Measurements from ENCODE around the gene ZMIZ1. TPM values are rescaled to one million over a fixed set of nuclear protein-coding genes. Genes with fewer than 3 reads are reported as not detected.

Gene ZMIZ1
- polyA plus RNA-seq, 1 donor from 2014 or later = 26.8 TPM

DNA sequence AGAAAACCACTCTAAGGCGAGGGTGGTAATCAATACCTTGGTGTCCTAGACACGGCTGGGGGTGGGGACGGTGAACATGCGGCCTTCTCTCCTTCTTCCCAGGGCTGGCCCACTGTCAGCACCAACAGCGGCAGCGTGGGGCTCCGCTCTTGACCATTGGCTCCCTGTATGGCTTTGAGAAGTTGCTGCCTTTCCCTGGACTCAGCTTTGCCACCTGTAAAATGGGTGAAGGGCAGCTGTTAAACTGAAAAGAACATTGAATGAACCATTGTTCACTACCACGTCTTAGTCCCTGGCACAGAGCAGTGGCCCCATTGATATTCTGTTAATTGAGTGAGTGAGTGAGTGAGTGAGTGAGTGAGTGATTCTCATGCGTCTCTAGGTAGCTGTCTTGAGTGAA lies 95.3 kb downstream of the ZMIZ1 start:
- Histone ChIP-seq H3F3A (ENCODE audit: insufficient read depth, low read length, poor library complexity, severe bottlenecking) (no peaks in the 10 kb centered on the region), H3K4me3 (ENCODE audit: low read length) (no peak overlapping the region), H2AFZ (ENCODE audit: low read depth, low read length) (no peak overlapping the region), H3K9me3 (ENCODE audit: low read length) (no peaks in the 10 kb centered on the region), H3K4me2 (ENCODE audit: low read length) (no peak overlapping the region), H3K9ac (ENCODE audit: low read length) (no peak overlapping the region), H3K27ac (ENCODE audit: low read length) (no peak overlapping the region), H3K36me3 (ENCODE audit: insufficient read depth, low read length) (no peaks in the 10 kb centered on the region), H3K79me2 (replicated peaks; ENCODE audit: insufficient read depth, low read length) (no peaks in the 10 kb centered on the region), H3K27me3 (ENCODE audit: insufficient read depth, low read depth, low read length) (no peaks in the 10 kb centered on the region), H3K9me2 (ENCODE audit: insufficient read depth, low read length) (no peaks in the 10 kb centered on the region), H4K20me1 (ENCODE audit: insufficient read depth) (peaks cover 9% of the 10 kb centered on the region)
- no peak for TF ChIP-seq TAF1 (IDR thresholded peaks at IDR 0.05; ENCODE audit: low read depth)
- TF ChIP-seq SMC3 (conservative IDR thresholded peaks at IDR 0.05; ENCODE audit: poor library complexity) = no peak
- TF ChIP-seq, protein P1, sequence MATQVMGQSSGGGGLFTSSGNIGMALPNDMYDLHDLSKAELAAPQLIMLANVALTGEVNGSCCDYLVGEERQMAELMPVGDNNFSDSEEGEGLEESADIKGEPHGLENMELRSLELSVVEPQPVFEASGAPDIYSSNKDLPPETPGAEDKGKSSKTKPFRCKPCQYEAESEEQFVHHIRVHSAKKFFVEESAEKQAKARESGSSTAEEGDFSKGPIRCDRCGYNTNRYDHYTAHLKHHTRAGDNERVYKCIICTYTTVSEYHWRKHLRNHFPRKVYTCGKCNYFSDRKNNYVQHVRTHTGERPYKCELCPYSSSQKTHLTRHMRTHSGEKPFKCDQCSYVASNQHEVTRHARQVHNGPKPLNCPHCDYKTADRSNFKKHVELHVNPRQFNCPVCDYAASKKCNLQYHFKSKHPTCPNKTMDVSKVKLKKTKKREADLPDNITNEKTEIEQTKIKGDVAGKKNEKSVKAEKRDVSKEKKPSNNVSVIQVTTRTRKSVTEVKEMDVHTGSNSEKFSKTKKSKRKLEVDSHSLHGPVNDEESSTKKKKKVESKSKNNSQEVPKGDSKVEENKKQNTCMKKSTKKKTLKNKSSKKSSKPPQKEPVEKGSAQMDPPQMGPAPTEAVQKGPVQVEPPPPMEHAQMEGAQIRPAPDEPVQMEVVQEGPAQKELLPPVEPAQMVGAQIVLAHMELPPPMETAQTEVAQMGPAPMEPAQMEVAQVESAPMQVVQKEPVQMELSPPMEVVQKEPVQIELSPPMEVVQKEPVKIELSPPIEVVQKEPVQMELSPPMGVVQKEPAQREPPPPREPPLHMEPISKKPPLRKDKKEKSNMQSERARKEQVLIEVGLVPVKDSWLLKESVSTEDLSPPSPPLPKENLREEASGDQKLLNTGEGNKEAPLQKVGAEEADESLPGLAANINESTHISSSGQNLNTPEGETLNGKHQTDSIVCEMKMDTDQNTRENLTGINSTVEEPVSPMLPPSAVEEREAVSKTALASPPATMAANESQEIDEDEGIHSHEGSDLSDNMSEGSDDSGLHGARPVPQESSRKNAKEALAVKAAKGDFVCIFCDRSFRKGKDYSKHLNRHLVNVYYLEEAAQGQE (IDR thresholded peaks at IDR 0.05; ENCODE audit: borderline replicate concordance) = no peak
- no peak for TF ChIP-seq RAD21 (conservative IDR thresholded peaks at IDR 0.05)
- TF ChIP-seq POLR2AphosphoS5 (IDR thresholded peaks at IDR 0.05) = no peak
- TF ChIP-seq EP300 (conservative IDR thresholded peaks at IDR 0.05; ENCODE audit: poor library complexity, severe bottlenecking) = no peak
- no peak for TF ChIP-seq CTCF (IDR thresholded peaks at IDR 0.05; ENCODE audit: poor library complexity, severe bottlenecking)
- TF ChIP-seq EZH2 (IDR thresholded peaks at IDR 0.05; ENCODE audit: borderline replicate concordance, insufficient read depth, low read length, poor library complexity, severe bottlenecking) = no peak

DNA sequence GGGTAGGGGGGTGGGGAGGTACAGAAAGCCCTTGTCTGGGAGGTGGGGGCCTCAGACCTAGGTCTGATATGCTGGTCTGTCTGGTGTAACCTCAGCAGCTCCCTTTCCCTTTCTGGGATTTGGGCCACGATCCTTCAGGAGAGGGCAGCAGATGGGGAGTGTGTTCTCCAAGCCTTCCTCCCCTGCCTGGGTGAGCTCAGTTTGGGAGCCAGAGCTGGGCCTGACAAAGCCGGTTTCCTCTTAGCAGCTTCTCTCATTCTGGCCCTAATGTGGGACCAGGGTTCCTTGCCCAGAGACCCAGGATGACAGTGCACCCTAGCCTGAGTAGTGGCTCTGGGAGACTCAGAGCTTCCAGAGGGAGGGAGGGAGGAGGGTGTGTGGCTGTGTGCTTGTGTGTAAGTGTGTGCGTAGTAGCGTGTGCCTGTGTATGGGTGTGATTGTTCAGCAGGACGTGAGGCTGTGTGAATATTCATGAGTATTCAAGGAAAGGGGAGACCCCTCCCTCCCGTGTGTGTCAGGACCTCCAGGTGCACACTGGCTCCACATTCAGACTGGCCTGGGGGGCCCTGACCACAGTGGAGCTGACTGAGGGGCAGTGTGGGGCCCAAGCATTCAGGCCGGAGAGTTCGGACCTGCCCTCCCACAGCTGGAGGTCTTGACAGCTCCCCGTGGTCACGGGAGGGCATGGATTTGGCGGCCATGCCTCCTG lies 96.5 kb downstream of the ZMIZ1 start:
- H3K36me3 ChIP-seq (ENCODE audit: insufficient read depth, low read length) = no peaks in the 10 kb centered on the region
- H2AFZ ChIP-seq (ENCODE audit: low read depth, low read length) = no peak overlapping the region
- H3K4me2 ChIP-seq (ENCODE audit: low read length) = no peak overlapping the region
- no peaks in the 10 kb centered on the region for H3K79me2 ChIP-seq (replicated peaks; ENCODE audit: insufficient read depth, low read length)
- no peaks in the 10 kb centered on the region for H3F3A ChIP-seq (ENCODE audit: insufficient read depth, low read length, poor library complexity, severe bottlenecking)
- no peak overlapping the region for H3K27ac ChIP-seq (ENCODE audit: low read length)
- H3K4me3 ChIP-seq (ENCODE audit: low read length) = no peak overlapping the region
- no peaks in the 10 kb centered on the region for H3K9me3 ChIP-seq (ENCODE audit: low read length)
- TF ChIP-seq RAD21 (conservative IDR thresholded peaks at IDR 0.05) (no peak), SMC3 (conservative IDR thresholded peaks at IDR 0.05; ENCODE audit: poor library complexity) (no peak), EZH2 (IDR thresholded peaks at IDR 0.05; ENCODE audit: borderline replicate concordance, insufficient read depth, low read length, poor library complexity, severe bottlenecking) (no peak), POLR2AphosphoS5 (IDR thresholded peaks at IDR 0.05) (no peak), EP300 (conservative IDR thresholded peaks at IDR 0.05; ENCODE audit: poor library complexity, severe bottlenecking) (no peak), MXI1 (conservative IDR thresholded peaks at IDR 0.05; ENCODE audit: poor library complexity, severe bottlenecking) (no peak), CTCF (IDR thresholded peaks at IDR 0.05; ENCODE audit: poor library complexity, severe bottlenecking) (no peak), TAF1 (IDR thresholded peaks at IDR 0.05; ENCODE audit: low read depth) (no peak)
- TF ChIP-seq, protein P1 (IDR thresholded peaks at IDR 0.05; ENCODE audit: borderline replicate concordance) = no peak
- no peak overlapping the region for H3K9ac ChIP-seq (ENCODE audit: low read length)
- H4K20me1 ChIP-seq (ENCODE audit: insufficient read depth) = peaks cover 5% of the 10 kb centered on the region
- H3K9me2 ChIP-seq (ENCODE audit: insufficient read depth, low read length) = no peaks in the 10 kb centered on the region
- no peaks in the 10 kb centered on the region for H3K27me3 ChIP-seq (ENCODE audit: insufficient read depth, low read depth, low read length)
